Nephron (organoid): ENCODE measurements around the gene ZNF729.

ENCODE experiments used
- H3K27ac Mint-ChIP-seq, 3 experiments: 2 replicates each; pipeline ENCODE4 v1.8.0; 2020; ENCODE audit warnings: mixed read lengths in 3 of 3, mild to moderate bottlenecking in 2 of 3, moderate library complexity in 1 of 3
- H3K27me3 Mint-ChIP-seq: 2 replicates; pipeline ENCODE4 v1.8.0; 2021; ENCODE audit warnings: low read depth, mild to moderate bottlenecking, moderate library complexity, mixed read lengths
- H3K36me3 Mint-ChIP-seq: 2 replicates; pipeline ENCODE4 v1.8.0; 2020; ENCODE audit warnings: low read depth, mixed read lengths
- H3K4me1 Mint-ChIP-seq: 2 replicates; pipeline ENCODE4 v1.8.0; 2020; ENCODE audit warnings: mixed read lengths
- H3K4me3 Mint-ChIP-seq, 3 experiments: 2 replicates each; pipeline ENCODE4 v1.8.0; 2020; ENCODE audit warnings: mild to moderate bottlenecking in 3 of 3, mixed read lengths in 3 of 3, moderate library complexity in 2 of 3
- H3K9me3 Mint-ChIP-seq: 2 replicates; pipeline ENCODE4 v1.8.0; 2020; ENCODE audit warnings: mixed read lengths
- CTCF ChIP-seq, 3 experiments: fragments of 200-600 bp; sonication (generic); IDR thresholded peaks; one replicate each; pipeline ENCODE4 v1.5.0; 2021; ENCODE audit warnings: antibody characterized with exemption in 3 of 3; ENCODE audit not compliant: unreplicated experiment in 3 of 3

ZNF729 gene

GRCh38 chr19:22286151-22286810, at the start of gene ZNF729:
Gene ZNF729, plus strand, starts transcription at chr19:22286441. Its CDS starts 85 bp downstream, at chr19:22286526.
- H3K4me1 Mint-ChIP-seq, result no peaks in the 10 kb centered on the region
- H3K4me3 Mint-ChIP-seq, result no peak within 1 kb of the TSS
- TF ChIP-seq CTCF (IDR thresholded peaks at IDR 0.05; ENCODE audit: unreplicated experiment in 3 of 3), result no peak
- no peaks in the 10 kb centered on the region for H3K36me3 Mint-ChIP-seq
- no peaks in the 10 kb centered on the region for H3K27me3 Mint-ChIP-seq
- peaks cover 48% of the 10 kb centered on the region for H3K9me3 Mint-ChIP-seq
- H3K27ac Mint-ChIP-seq, result no peak within 1 kb of the TSS

- Mint-ChIP-seq H3K4me3 (no peak overlapping the region), H3K27ac (no peak overlapping the region), H3K4me1 (no peaks in the 10 kb centered on the region), H3K9me3 (peaks cover 69% of the 10 kb centered on the region), H3K27me3 (no peaks in the 10 kb centered on the region), H3K36me3 (peaks cover 5% of the 10 kb centered on the region)
- no peak for TF ChIP-seq CTCF (IDR thresholded peaks at IDR 0.05; ENCODE audit: unreplicated experiment in 3 of 3)
Measured at GRCh38 chr19:22256856-22257255, 29.4 kb upstream of the ZNF729 start.

- no peaks in the 10 kb centered on the region for H3K4me1 Mint-ChIP-seq
- no peak overlapping the region for H3K27ac Mint-ChIP-seq
- peaks cover 65% of the 10 kb centered on the region for H3K9me3 Mint-ChIP-seq
Measured at GRCh38 chr19:22257381-22257780, 28.9 kb upstream of the ZNF729 start.

GRCh38 chr19:22257916-22258315, 28.3 kb upstream of the ZNF729 start:
- Mint-ChIP-seq H3K9me3 (peaks cover 60% of the 10 kb centered on the region), H3K27me3 (no peaks in the 10 kb centered on the region), H3K36me3 (peaks cover 5% of the 10 kb centered on the region), H3K4me3 (no peak overlapping the region), H3K27ac (no peak overlapping the region), H3K4me1 (no peaks in the 10 kb centered on the region)
- no peak for TF ChIP-seq CTCF (IDR thresholded peaks at IDR 0.05; ENCODE audit: unreplicated experiment in 3 of 3)

More at GRCh38 chr19:22257381-22257780, 28.9 kb upstream of the ZNF729 start:
- H3K4me3 Mint-ChIP-seq, result no peak overlapping the region
- H3K27me3 Mint-ChIP-seq, result no peaks in the 10 kb centered on the region
- no peak for TF ChIP-seq CTCF (IDR thresholded peaks at IDR 0.05; ENCODE audit: unreplicated experiment in 3 of 3)
- peaks cover 5% of the 10 kb centered on the region for H3K36me3 Mint-ChIP-seq

GRCh38 chr19:22260499-22260898, 25.7 kb upstream of the ZNF729 start:
- no peaks in the 10 kb centered on the region for H3K27me3 Mint-ChIP-seq
- peaks cover 5% of the 10 kb centered on the region for H3K36me3 Mint-ChIP-seq
- peaks cover 56% of the 10 kb centered on the region for H3K9me3 Mint-ChIP-seq
- no peak overlapping the region for H3K27ac Mint-ChIP-seq
- H3K4me3 Mint-ChIP-seq, result no peak overlapping the region
- no peak for TF ChIP-seq CTCF (IDR thresholded peaks at IDR 0.05; ENCODE audit: unreplicated experiment in 3 of 3)
- no peaks in the 10 kb centered on the region for H3K4me1 Mint-ChIP-seq

- Mint-ChIP-seq H3K27ac (no peak overlapping the region), H3K9me3 (peaks cover 53% of the 10 kb centered on the region), H3K27me3 (no peaks in the 10 kb centered on the region), H3K36me3 (peaks cover 5% of the 10 kb centered on the region), H3K4me1 (no peaks in the 10 kb centered on the region), H3K4me3 (no peak overlapping the region)
- TF ChIP-seq CTCF (IDR thresholded peaks at IDR 0.05; ENCODE audit: unreplicated experiment in 3 of 3), result no peak
Measured at GRCh38 chr19:22261596-22261995, 24.6 kb upstream of the ZNF729 start.
